ENCODE results near the gene SMG9. TPM values are rescaled to one million over a fixed set of nuclear protein-coding genes. Genes with fewer than 3 reads are reported as not detected.

Gene SMG9
- total and polyA plus RNA-seq, 2 donors from 2014 or later: 25.1 to 34.6 TPM

- TF ChIP-seq CTCF (IDR thresholded peaks at IDR 0.05; ENCODE audit: borderline replicate concordance, extremely low read depth, insufficient read depth): no peak
- H3K4me1 ChIP-seq (ENCODE audit: control insufficient read depth in 2 of 3, insufficient read depth in 2 of 3, low read depth in 1 of 3, low read length in 3 of 3): no peaks in the 10 kb centered on the region
- no peaks in the 10 kb centered on the region for H3K27me3 ChIP-seq (ENCODE audit: control insufficient read depth, insufficient read depth, low read length)
- intact Hi-C loops (cut with DNase I): no loop called here
- no peak within 1 kb of the TSS for H3K4me3 ChIP-seq (ENCODE audit: low read length in 3 of 3)
- no peaks in the 10 kb centered on the region for H3K36me3 ChIP-seq (ENCODE audit: control insufficient read depth in 2 of 3, insufficient read depth in 3 of 3, low read length in 3 of 3)
- H3K27ac ChIP-seq (ENCODE audit: low read depth in 2 of 2, low read length in 2 of 2): no peak within 1 kb of the TSS
- H3K9me3 ChIP-seq (ENCODE audit: control insufficient read depth in 2 of 3, insufficient read depth in 1 of 3, low read length in 3 of 3): no peaks in the 10 kb centered on the region
- no peak for DNase-seq
- H3K9ac ChIP-seq (ENCODE audit: low read length in 3 of 3): no peak within 1 kb of the TSS
- FAIRE-seq: no peak
Measured at GRCh38 chr19:43715776-43716175, 39.0 kb downstream of the SMG9 start, which contains the start of gene IRGC. Gene IRGC, plus strand, starts transcription at chr19:43716076. Its CDS starts 2,483 bp downstream, at chr19:43718559.

- Histone ChIP-seq H3K4me3 (ENCODE audit: low read length in 3 of 3) (no peak overlapping the region), H3K9me3 (ENCODE audit: control insufficient read depth in 2 of 3, insufficient read depth in 1 of 3, low read length in 3 of 3) (peaks cover 0 to 8% (median 0%) of the 10 kb centered on the region in 3 donors), H3K27ac (ENCODE audit: low read depth in 2 of 2, low read length in 2 of 2) (no peak overlapping the region), H3K36me3 (ENCODE audit: control insufficient read depth in 2 of 3, insufficient read depth in 3 of 3, low read length in 3 of 3) (no peaks in the 10 kb centered on the region), H3K27me3 (ENCODE audit: control insufficient read depth, insufficient read depth, low read length) (no peaks in the 10 kb centered on the region), H3K9ac (ENCODE audit: low read length in 3 of 3) (no peak overlapping the region), H3K4me1 (ENCODE audit: control insufficient read depth in 2 of 3, insufficient read depth in 2 of 3, low read depth in 1 of 3, low read length in 3 of 3) (no peaks in the 10 kb centered on the region)
- DNase-seq (no peak), FAIRE-seq (no peak)
- intact Hi-C loops (cut with DNase I): no loop called here
- TF ChIP-seq CTCF (IDR thresholded peaks at IDR 0.05; ENCODE audit: borderline replicate concordance, extremely low read depth, insufficient read depth): no peak
Measured at GRCh38 chr19:43713208-43713607, 41.6 kb downstream of the SMG9 start.

- H3K4me3 ChIP-seq (ENCODE audit: low read length in 3 of 3): no peak overlapping the region
- H3K9me3 ChIP-seq (ENCODE audit: control insufficient read depth in 2 of 3, insufficient read depth in 1 of 3, low read length in 3 of 3): peaks cover 0 to 8% (median 0%) of the 10 kb centered on the region in 3 donors
- H3K27me3 ChIP-seq (ENCODE audit: control insufficient read depth, insufficient read depth, low read length): no peaks in the 10 kb centered on the region
- TF ChIP-seq CTCF (IDR thresholded peaks at IDR 0.05; ENCODE audit: borderline replicate concordance, extremely low read depth, insufficient read depth): no peak
- intact Hi-C loops (cut with DNase I): no loop called here
- H3K9ac ChIP-seq (ENCODE audit: low read length in 3 of 3): no peak overlapping the region
- no peaks in the 10 kb centered on the region for H3K4me1 ChIP-seq (ENCODE audit: control insufficient read depth in 2 of 3, insufficient read depth in 2 of 3, low read depth in 1 of 3, low read length in 3 of 3)
- FAIRE-seq (no peak), DNase-seq (no peak)
- H3K27ac ChIP-seq (ENCODE audit: low read depth in 2 of 2, low read length in 2 of 2): no peak overlapping the region
- no peaks in the 10 kb centered on the region for H3K36me3 ChIP-seq (ENCODE audit: control insufficient read depth in 2 of 3, insufficient read depth in 3 of 3, low read length in 3 of 3)
Measured at GRCh38 chr19:43711751-43712355, 42.9 kb downstream of the SMG9 start.

- H3K4me1 ChIP-seq (ENCODE audit: control insufficient read depth in 2 of 3, insufficient read depth in 2 of 3, low read depth in 1 of 3, low read length in 3 of 3): no peaks in the 10 kb centered on the region
- no peak overlapping the region for H3K9ac ChIP-seq (ENCODE audit: low read length in 3 of 3)
- H3K27me3 ChIP-seq (ENCODE audit: control insufficient read depth, insufficient read depth, low read length): no peaks in the 10 kb centered on the region
- no peak overlapping the region for H3K4me3 ChIP-seq (ENCODE audit: low read length in 3 of 3)
- H3K27ac ChIP-seq (ENCODE audit: low read depth in 2 of 2, low read length in 2 of 2): no peak overlapping the region
- no peaks in the 10 kb centered on the region for H3K36me3 ChIP-seq (ENCODE audit: control insufficient read depth in 2 of 3, insufficient read depth in 3 of 3, low read length in 3 of 3)
- intact Hi-C loops (cut with DNase I): no loop called here
- no peak for TF ChIP-seq CTCF (IDR thresholded peaks at IDR 0.05; ENCODE audit: borderline replicate concordance, extremely low read depth, insufficient read depth)
- FAIRE-seq: no peak
- no peak for DNase-seq
- peaks cover 0 to 8% (median 0%) of the 10 kb centered on the region in 3 donors for H3K9me3 ChIP-seq (ENCODE audit: control insufficient read depth in 2 of 3, insufficient read depth in 1 of 3, low read length in 3 of 3)
Measured at GRCh38 chr19:43708716-43709115, 46.0 kb downstream of the SMG9 start.
